Progenitor cell of endocrine pancreas (in vitro differentiated cells): ENCODE measurements around the gene SDCBP2. TPM values are rescaled to one million over a fixed set of nuclear protein-coding genes. Genes with fewer than 3 reads are reported as not detected.

ENCODE experiments used
- DNase-seq: peaks from one replicate; pipeline ENCODE4 v3.0.0; 2021; ENCODE audit warnings: low spot score; ENCODE audit not compliant: unreplicated experiment
- H3K27ac Mint-ChIP-seq: 2 replicates; pipeline ENCODE4 v1.8.0; 2021; ENCODE audit warnings: mild to moderate bottlenecking, moderate library complexity, mixed read lengths
- H3K27me3 Mint-ChIP-seq: 2 replicates; pipeline ENCODE4 v1.8.0; 2021; ENCODE audit warnings: mixed read lengths
- H3K36me3 Mint-ChIP-seq: 2 replicates; pipeline ENCODE4 v1.8.0; 2022; ENCODE audit warnings: mixed read lengths; ENCODE audit not compliant: insufficient read depth
- H3K4me1 Mint-ChIP-seq: 2 replicates; pipeline ENCODE4 v1.8.0; 2021; ENCODE audit warnings: low read depth, mixed read lengths
- H3K4me3 Mint-ChIP-seq: 2 replicates; pipeline ENCODE4 v1.8.0; 2021; ENCODE audit warnings: low read depth, mild to moderate bottlenecking, moderate library complexity, mixed read lengths
- H3K9me3 Mint-ChIP-seq: 2 replicates; pipeline ENCODE4 v1.8.0; 2021; ENCODE audit warnings: low read depth, mixed read lengths
- total RNA-seq: library from RNA; stranded (reverse); gene quantifications from 2 replicates; pipeline ENCODE4 v1.2.1, GENCODE V29; 2021
- TF ChIP-seq, protein P1 (sequence below): fragments of 200-600 bp; sonication (generic); IDR thresholded peaks from one replicate; pipeline ENCODE4 v1.5.0; 2021; ENCODE audit warnings: antibody characterized with exemption, mild to moderate bottlenecking; ENCODE audit not compliant: unreplicated experiment

Gene SDCBP2
- total RNA-seq, 1 donor from 2014 or later: 2.0 TPM

- H3K4me3 Mint-ChIP-seq: no peak overlapping the region
Measured at GRCh38 chr20:1360094-1360846, 31.3 kb upstream of the SDCBP2 start.

DNA sequence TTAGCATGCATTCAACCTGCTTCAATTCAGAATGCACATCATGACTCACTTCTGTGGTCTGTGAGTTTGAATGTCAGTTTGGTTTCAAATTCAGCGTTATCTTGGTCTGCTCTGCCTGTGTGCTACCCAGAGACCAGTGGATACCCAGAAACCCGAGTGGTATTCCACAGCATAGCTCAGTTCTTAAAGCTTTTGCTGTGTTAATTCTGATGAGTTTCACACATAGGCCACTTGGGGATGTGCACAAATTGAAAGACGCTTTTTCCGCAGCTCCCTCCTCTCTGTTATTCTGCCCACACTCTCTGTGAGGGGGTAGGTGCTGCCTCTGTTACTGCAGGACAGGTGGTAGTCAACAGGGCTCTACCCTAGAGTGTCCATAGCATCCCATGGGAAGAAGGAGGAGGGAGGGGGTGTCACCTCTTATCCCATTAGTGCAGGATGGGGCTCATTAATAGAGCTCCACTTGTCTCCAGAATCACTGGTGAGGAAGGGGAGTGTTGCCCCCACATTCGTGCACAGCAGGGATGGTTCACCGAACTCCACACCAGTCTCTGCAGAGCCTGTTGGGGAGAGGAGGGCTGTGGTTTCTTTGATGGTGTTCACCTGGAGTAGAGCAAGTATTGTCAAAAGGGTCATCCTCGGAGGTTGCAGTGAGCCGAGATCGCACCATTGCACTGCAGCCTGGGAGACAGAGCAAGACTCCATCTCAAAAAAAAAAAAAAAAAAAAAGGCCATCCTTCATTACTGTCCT, 29.2 kb upstream of the SDCBP2 start:
- TF ChIP-seq, protein P1, sequence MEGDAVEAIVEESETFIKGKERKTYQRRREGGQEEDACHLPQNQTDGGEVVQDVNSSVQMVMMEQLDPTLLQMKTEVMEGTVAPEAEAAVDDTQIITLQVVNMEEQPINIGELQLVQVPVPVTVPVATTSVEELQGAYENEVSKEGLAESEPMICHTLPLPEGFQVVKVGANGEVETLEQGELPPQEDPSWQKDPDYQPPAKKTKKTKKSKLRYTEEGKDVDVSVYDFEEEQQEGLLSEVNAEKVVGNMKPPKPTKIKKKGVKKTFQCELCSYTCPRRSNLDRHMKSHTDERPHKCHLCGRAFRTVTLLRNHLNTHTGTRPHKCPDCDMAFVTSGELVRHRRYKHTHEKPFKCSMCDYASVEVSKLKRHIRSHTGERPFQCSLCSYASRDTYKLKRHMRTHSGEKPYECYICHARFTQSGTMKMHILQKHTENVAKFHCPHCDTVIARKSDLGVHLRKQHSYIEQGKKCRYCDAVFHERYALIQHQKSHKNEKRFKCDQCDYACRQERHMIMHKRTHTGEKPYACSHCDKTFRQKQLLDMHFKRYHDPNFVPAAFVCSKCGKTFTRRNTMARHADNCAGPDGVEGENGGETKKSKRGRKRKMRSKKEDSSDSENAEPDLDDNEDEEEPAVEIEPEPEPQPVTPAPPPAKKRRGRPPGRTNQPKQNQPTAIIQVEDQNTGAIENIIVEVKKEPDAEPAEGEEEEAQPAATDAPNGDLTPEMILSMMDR: no peak
- Mint-ChIP-seq H3K4me3 (no peak overlapping the region), H3K27me3 (no peaks in the 10 kb centered on the region), H3K4me1 (no peaks in the 10 kb centered on the region), H3K27ac (no peak overlapping the region), H3K9me3 (peaks cover 4% of the 10 kb centered on the region), H3K36me3 (peaks cover 47% of the 10 kb centered on the region)
- no peak for DNase-seq

More at GRCh38 chr20:1360094-1360846, 31.3 kb upstream of the SDCBP2 start:
- DNase-seq: no peak
- Mint-ChIP-seq H3K36me3 (peaks cover 33% of the 10 kb centered on the region), H3K27me3 (no peaks in the 10 kb centered on the region), H3K4me1 (no peaks in the 10 kb centered on the region), H3K9me3 (no peaks in the 10 kb centered on the region), H3K27ac (no peak overlapping the region)
- TF ChIP-seq, protein P1: peak; percentile 15

DNA sequence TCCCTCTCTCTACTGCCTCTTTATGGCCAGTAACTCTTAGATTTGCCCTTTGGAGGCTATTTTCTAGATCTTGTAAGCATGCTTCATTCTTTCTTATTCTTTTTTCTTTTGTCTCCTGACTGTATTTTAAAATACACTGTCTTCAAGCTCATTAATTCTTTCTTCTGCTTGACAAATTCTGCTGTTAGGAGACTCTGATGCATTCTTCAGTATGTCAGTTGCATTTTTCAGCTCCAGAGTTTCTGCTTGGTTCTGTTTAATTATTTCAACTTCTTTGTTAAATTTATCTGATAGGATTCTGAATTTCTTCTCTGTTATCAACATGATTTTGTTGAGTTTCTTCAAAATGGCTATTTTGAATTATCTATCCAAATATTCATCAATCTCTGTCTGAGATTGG, 25.0 kb upstream of the SDCBP2 start:
- TF ChIP-seq, protein P1: no peak
- peaks cover 25% of the 10 kb centered on the region for H3K9me3 Mint-ChIP-seq
- no peak for DNase-seq
- no peak overlapping the region for H3K4me3 Mint-ChIP-seq
- no peaks in the 10 kb centered on the region for H3K27me3 Mint-ChIP-seq
- no peak overlapping the region for H3K27ac Mint-ChIP-seq
- H3K4me1 Mint-ChIP-seq: no peaks in the 10 kb centered on the region
- H3K36me3 Mint-ChIP-seq: peaks cover 53% of the 10 kb centered on the region

GRCh38 chr20:1346315-1346969, 17.5 kb upstream of the SDCBP2 start:
- Mint-ChIP-seq H3K36me3 (peaks cover 31% of the 10 kb centered on the region), H3K4me1 (no peaks in the 10 kb centered on the region), H3K4me3 (no peak overlapping the region), H3K27ac (no peak overlapping the region), H3K27me3 (no peaks in the 10 kb centered on the region), H3K9me3 (peaks cover 40% of the 10 kb centered on the region)
- TF ChIP-seq, protein P1: no peak
- DNase-seq: no peak

DNA sequence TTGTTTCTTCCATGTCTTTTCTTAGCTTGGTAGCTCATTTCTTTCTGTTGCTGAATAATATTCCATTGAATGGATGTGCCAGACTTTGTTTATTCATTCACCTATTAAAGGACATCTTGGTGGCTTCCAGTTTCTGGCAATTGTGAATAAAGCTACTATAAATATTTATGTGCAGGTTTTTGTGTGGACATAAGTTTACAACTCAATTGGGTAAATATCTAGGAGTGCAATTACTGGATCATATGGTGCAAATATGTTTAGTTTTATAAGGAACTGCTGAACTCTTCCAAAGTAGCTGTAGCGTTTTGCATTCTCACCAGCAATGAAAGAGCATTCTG, 16.8 kb upstream of the SDCBP2 start:
- no peaks in the 10 kb centered on the region for H3K4me1 Mint-ChIP-seq
- H3K4me3 Mint-ChIP-seq: no peak overlapping the region
- H3K9me3 Mint-ChIP-seq: peaks cover 32% of the 10 kb centered on the region
- TF ChIP-seq, protein P1: no peak
- H3K27ac Mint-ChIP-seq: no peak overlapping the region
- DNase-seq: no peak
- H3K27me3 Mint-ChIP-seq: no peaks in the 10 kb centered on the region
- peaks cover 24% of the 10 kb centered on the region for H3K36me3 Mint-ChIP-seq
